Effector memory CD8-positive, alpha-beta T cell (primary cell): ENCODE results near the gene DGKI.
"Not testable (repeated sequence)": the region's sequence is repeated elsewhere in the genome, so short reads cannot be mapped to it uniquely, and the experiment has no call there.

Experiments used
- ATAC-seq: fragments of 150-1000 bp; cut with Tn5 transposase; replicated peaks from 2 replicates; pipeline ENCODE4 v1.10.0; 2021; ENCODE audit warnings: mild to moderate bottlenecking, moderate library complexity
- DNase-seq, 3 experiments: peaks; one replicate each; pipeline ENCODE4 v3.0.0; 2021
- H3K27ac Mint-ChIP-seq, 2 donors: one replicate each; pipeline ENCODE4 v1.8.0; 2022; ENCODE audit warnings: mild to moderate bottlenecking in 2 of 2, mixed read lengths in 2 of 2, moderate library complexity in 2 of 2
- H3K27me3 Mint-ChIP-seq, 2 donors: one replicate each; pipeline ENCODE4 v1.8.0; 2022; ENCODE audit warnings: mixed read lengths in 2 of 2
- H3K36me3 Mint-ChIP-seq: one replicate; pipeline ENCODE4 v1.8.0; 2022; ENCODE audit warnings: mild to moderate bottlenecking, moderate library complexity, mixed read lengths; ENCODE audit not compliant: insufficient read depth
- H3K4me1 Mint-ChIP-seq, 2 donors: one replicate each; pipeline ENCODE4 v1.8.0; 2022; ENCODE audit warnings: low read depth in 2 of 2, mixed read lengths in 2 of 2
- H3K4me3 Mint-ChIP-seq, 2 donors: one replicate each; pipeline ENCODE4 v1.8.0; 2022; ENCODE audit warnings: mild to moderate bottlenecking in 2 of 2, mixed read lengths in 2 of 2, moderate library complexity in 2 of 2
- H3K9me3 Mint-ChIP-seq, 2 donors: one replicate each; pipeline ENCODE4 v1.8.0; 2022; ENCODE audit warnings: mixed read lengths in 2 of 2

DGKI gene

DNA sequence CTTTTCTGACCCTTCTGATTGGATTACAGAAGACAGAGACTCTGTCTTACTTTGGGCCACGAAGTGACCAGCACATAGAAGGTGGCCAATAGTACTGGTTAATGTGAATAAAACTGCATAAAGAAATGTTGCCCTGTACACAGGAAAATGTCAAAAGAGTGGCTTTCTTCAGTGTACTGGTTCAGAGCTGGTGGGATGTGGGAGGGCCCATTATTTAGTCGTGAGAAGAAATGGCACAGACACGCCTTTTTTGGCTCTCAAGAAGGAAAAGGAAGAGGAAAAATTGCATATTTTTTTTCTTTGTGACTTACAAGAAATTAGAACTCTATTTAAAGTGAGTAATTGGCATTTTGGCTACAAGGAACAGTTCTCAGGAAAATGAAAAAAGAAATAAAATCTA is 129.7 kb downstream of the DGKI start:
- Mint-ChIP-seq H3K27ac (no peak overlapping the region), H3K27me3 (peaks cover 15 to 16% of the 10 kb centered on the region in 2 donors)

DNA sequence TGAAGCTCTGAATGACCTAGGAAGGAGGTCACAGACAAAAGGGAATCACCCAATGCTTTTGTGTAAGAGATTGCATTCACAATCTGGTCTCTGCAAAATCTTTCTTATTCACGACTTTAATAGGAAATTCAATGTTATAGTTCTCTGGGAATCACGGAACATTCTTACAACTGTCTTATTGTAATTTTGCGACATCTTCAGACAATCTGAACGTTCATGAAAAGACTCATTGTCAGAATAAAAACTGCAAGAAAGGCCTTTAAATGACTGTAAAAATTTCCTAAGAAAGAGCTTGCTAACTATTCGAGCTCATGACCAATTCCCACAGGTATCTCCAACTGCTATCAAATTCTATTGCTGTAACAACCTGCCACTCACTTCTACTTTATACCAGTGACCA is 130.7 kb downstream of the DGKI start:
- H3K27ac Mint-ChIP-seq, result no peak overlapping the region

More for the DNA sequence above, 129.7 kb downstream of the DGKI start:
- no peaks in the 10 kb centered on the region for H3K36me3 Mint-ChIP-seq
- DNase-seq (no peak), ATAC-seq (no peak)
- no peaks in the 10 kb centered on the region for H3K9me3 Mint-ChIP-seq
- no peaks in the 10 kb centered on the region for H3K4me1 Mint-ChIP-seq
- no peak overlapping the region for H3K4me3 Mint-ChIP-seq

DNA sequence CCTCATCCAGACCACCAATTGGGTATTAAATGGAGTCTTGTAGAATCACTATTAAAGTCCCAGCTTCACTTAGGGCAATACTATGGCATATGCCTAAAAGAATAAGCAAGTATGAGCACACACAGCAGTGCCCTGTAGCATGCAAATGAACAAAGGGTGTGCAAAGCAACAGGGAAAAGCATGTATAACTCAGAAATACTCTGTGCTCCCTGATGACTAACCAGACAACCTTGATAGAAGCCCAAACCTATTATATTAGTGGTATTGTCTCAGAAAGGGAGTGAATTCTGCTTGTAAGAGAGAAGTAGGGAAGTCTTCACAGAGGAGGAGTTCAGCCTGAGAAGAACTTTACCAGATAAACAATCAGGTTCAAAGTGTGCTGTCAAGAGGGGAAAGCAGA is 131.2 kb downstream of the DGKI start:
- Mint-ChIP-seq H3K27me3 (peaks cover 15 to 21% of the 10 kb centered on the region in 2 donors), H3K4me3 (no peak overlapping the region), H3K36me3 (no peaks in the 10 kb centered on the region), H3K9me3 (no peaks in the 10 kb centered on the region), H3K4me1 (no peaks in the 10 kb centered on the region), H3K27ac (no peak overlapping the region)
- DNase-seq, result no peak
- ATAC-seq, result no peak

More for the DNA sequence above, 130.7 kb downstream of the DGKI start:
- DNase-seq (no peak), ATAC-seq (no peak)
- peaks cover 15 to 17% of the 10 kb centered on the region in 2 donors for H3K27me3 Mint-ChIP-seq
- H3K36me3 Mint-ChIP-seq, result no peaks in the 10 kb centered on the region
- no peak overlapping the region for H3K4me3 Mint-ChIP-seq
- H3K4me1 Mint-ChIP-seq, result no peaks in the 10 kb centered on the region
- H3K9me3 Mint-ChIP-seq, result no peaks in the 10 kb centered on the region

DNA sequence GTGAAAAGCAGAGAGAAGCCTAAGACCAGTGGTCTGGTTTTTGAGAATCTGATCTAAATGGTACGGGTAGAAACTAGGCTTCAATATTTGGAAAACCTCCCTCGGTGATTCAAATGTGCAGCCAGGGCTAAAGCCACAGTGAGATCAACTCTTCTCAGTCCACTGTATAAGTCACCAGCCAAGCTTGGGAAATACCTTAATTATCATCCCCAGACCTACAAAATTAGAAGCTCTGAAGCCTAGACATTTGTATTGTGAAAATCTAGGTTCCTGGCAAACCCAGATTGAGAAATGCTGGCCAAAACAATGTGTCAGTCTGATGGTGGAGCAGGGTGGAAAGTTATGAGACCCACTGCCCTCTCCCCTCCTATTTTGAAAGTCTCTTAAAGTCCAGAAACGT is 131.7 kb downstream of the DGKI start:
- peaks cover 15 to 21% of the 10 kb centered on the region in 2 donors for H3K27me3 Mint-ChIP-seq
- H3K36me3 Mint-ChIP-seq, result no peaks in the 10 kb centered on the region
- H3K4me3 Mint-ChIP-seq, result no peak overlapping the region
- DNase-seq, result no peak
- no peak for ATAC-seq
- H3K4me1 Mint-ChIP-seq, result no peaks in the 10 kb centered on the region
- no peaks in the 10 kb centered on the region for H3K9me3 Mint-ChIP-seq
- H3K27ac Mint-ChIP-seq, result no peak overlapping the region

DNA sequence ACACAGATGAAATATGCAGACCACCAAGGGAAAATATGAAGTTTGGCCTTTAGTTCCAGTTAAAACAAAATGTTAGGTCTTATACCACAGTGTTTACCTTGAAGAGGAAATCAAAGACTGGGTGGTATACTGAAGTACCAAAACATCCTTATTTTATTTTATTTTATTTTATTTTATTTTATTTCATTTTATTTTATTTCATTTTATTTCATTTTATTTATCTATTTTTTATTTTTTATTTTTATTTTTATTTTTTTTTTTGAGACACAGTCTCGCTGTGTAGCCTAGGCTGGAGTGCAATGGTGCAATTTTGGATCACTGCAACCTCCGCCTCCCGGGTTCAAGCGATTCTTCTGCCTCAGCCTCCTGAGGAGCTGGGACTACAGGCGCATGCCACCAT is 140.4 kb downstream of the DGKI start:
- H3K4me1 Mint-ChIP-seq, H3K4me3 Mint-ChIP-seq, H3K27ac Mint-ChIP-seq, ATAC-seq, DNase-seq, H3K36me3 Mint-ChIP-seq: not testable (repeated sequence)
- Mint-ChIP-seq H3K27me3 (peaks cover 8 to 10% of the 10 kb centered on the region in 2 donors), H3K9me3 (peaks cover 0 to 15% of the 10 kb centered on the region in 2 donors)

DNA sequence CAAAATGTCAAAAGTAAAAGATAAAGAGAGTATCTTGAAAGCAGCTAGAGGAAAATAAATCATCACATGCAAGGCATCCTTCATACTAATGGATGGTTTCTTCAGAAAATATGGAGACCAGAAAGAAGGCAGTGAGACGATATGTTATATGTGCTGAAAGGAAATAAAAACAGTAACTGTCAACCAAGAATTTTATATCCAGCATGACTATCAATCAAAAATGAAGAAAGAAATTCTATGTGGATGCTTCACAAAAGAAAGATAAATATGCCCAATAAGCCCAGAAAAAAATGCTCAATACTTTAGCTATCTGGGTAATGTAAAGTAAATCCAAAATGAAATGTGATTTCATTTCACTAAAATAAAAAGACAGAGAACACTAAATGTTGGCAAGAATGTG is 142.1 kb downstream of the DGKI start:
- Mint-ChIP-seq H3K27ac (no peak overlapping the region), H3K27me3 (peaks cover 5 to 8% of the 10 kb centered on the region in 2 donors), H3K4me3 (no peak overlapping the region), H3K4me1 (no peaks in the 10 kb centered on the region), H3K9me3 (peaks cover 0 to 15% of the 10 kb centered on the region in 2 donors), H3K36me3 (peaks cover 3% of the 10 kb centered on the region)
- no peak for DNase-seq
- no peak for ATAC-seq

DNA sequence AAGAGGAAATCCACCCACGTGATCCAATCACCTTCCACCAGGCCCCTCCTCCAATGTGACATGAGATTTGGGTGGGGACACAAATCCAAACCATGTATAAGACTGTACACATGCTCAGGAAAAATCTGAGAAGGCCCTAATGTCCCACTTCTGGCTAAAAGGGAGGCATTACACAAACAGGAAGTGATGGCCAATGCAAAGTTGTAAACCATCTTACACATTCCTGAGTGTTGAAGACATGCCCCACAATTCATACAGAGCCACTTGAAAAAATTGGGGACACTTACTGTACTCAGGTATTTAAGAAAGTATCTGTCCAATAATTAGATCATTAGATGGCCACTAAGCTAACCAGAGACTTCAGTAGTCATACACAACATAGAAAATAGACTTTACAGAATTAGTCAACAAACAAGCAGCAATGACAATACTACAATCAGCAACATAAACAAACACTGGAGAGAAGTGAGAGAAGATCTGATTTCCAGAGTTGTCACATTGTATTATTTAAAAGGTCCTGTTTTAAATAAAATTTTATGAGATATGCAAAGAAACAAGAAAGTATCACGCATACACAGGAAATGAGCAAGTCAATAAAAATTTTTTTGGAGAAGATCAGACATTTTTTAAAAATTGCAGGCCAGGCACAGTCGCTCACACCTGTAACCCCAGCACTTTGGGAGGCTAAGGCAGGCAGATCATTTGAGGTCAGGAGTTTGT is 143.3 kb downstream of the DGKI start:
- Mint-ChIP-seq H3K27me3 (peaks cover 4 to 13% of the 10 kb centered on the region in 2 donors), H3K4me1 (no peaks in the 10 kb centered on the region), H3K36me3 (peaks cover 3% of the 10 kb centered on the region), H3K4me3 (no peak overlapping the region), H3K27ac (no peak overlapping the region), H3K9me3 (peaks cover 0 to 15% of the 10 kb centered on the region in 2 donors)
- DNase-seq (no peak), ATAC-seq (no peak)

DNA sequence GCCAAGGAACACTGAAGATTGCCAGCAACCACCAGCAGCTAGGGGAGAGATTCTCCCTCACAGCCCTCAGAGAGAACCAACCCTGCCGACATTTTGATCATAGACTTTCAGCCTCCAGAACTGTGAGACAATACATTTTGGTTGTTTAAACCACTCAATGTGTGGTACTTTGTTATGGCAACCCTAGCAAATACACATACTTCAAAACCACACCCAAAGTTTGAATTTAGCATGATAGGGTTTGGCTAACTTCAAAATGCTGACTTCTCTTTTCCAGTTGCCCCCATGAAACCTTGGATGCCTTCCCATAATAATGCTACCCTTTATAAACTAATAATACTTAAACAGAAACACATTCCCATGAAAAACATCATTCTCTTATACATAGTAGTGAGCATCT is 149.8 kb downstream of the DGKI start:
- peaks cover 0 to 2% of the 10 kb centered on the region in 2 donors for H3K9me3 Mint-ChIP-seq
- H3K4me1 Mint-ChIP-seq, result no peaks in the 10 kb centered on the region
- H3K27ac Mint-ChIP-seq, result no peak overlapping the region
- no peak overlapping the region for H3K4me3 Mint-ChIP-seq
- H3K27me3 Mint-ChIP-seq, result peaks cover 13 to 25% of the 10 kb centered on the region in 2 donors
- DNase-seq (no peak), ATAC-seq (no peak)
- H3K36me3 Mint-ChIP-seq, result no peaks in the 10 kb centered on the region

DNA sequence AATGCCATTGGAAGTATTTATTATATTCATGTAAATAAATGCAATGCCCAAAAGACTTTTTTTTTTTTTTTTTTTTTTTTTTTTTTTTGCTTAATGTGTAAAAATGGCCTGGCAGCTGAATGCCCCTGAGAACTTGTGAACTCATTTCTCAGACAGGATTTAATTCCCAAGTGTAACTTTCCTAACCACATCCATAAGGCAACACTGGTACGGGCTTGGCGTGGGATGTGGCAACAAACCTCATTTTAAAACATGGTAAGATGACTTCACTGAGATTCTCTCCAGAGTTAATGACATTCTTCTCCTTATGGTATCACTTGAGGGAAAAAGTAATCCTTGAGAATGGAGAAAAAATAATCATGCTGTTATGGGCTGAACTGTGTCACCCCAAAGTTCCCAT is 150.4 kb downstream of the DGKI start:
- DNase-seq, result no peak
- Mint-ChIP-seq H3K4me3 (no peak overlapping the region), H3K27ac (no peak overlapping the region), H3K4me1 (no peaks in the 10 kb centered on the region), H3K27me3 (peaks cover 13 to 25% of the 10 kb centered on the region in 2 donors), H3K9me3 (peaks cover 0 to 2% of the 10 kb centered on the region in 2 donors), H3K36me3 (no peaks in the 10 kb centered on the region)
- no peak for ATAC-seq

DNA sequence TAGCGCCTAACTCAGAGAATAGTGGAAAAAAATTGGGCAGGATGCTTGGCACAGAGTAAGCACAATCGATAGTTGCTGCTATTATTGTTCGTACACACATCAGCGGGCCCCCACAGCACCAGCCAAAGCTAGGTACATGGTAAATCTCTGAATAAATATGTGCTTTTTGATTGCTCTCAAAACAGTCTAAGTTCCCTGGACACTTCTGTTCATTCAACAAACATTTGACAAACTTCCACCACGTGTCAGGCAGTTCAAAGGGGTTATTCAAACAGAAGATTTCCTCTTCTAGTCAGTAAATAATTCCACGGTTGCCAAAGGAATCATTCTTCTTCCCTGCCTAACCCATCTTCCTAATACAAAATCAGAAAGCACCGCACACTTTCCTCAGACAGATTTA is 150.8 kb downstream of the DGKI start:
- Mint-ChIP-seq H3K27ac (no peak overlapping the region), H3K36me3 (no peaks in the 10 kb centered on the region), H3K4me1 (no peaks in the 10 kb centered on the region), H3K4me3 (no peak overlapping the region), H3K9me3 (peaks cover 0 to 2% of the 10 kb centered on the region in 2 donors), H3K27me3 (peaks cover 13 to 25% of the 10 kb centered on the region in 2 donors)
- no peak for ATAC-seq
- no peak for DNase-seq

DNA sequence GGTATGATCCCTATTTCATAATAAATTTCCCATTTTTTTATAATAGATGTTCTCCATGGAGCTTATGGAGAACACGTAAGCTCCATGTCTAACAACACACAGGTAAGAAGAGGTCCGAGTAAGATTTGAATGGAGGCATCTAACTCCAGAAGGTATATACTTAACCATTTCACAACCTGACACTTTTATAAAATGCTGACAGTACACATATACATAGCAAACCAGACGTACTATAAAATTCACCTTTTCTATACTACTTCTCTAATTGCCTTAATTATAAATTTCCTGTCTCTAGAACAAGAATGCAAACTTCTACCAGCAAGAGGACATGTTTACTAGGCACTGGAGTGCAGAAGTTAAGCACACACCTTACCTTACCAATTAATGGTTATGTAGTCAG is 151.3 kb downstream of the DGKI start:
- Mint-ChIP-seq H3K36me3 (no peaks in the 10 kb centered on the region), H3K4me3 (no peak overlapping the region), H3K27ac (no peak overlapping the region), H3K4me1 (no peaks in the 10 kb centered on the region), H3K27me3 (peaks cover 13 to 25% of the 10 kb centered on the region in 2 donors), H3K9me3 (peaks cover 0 to 2% of the 10 kb centered on the region in 2 donors)
- ATAC-seq, result no peak
- no peak for DNase-seq

DNA sequence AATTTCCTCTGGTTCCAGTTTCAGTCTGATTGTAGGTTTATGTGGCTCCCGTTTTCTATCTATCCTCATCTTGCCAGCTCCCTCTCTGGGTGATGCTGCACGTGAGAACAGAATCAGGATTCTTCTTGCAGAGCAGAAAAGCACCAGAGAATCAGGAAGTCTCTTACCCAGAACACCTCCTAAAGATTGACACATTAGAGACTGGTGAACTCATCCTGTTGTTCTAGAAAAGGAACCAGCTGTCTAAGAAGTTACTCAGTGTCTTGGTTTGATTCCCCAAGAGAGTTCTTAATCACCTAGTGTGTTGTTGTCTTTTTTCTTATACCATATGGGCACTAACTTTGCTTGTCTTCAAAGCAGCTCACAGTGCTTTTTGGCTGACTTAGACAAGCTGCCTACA is 152.4 kb downstream of the DGKI start:
- Mint-ChIP-seq H3K36me3 (no peaks in the 10 kb centered on the region), H3K9me3 (peaks cover 0 to 2% of the 10 kb centered on the region in 2 donors), H3K4me3 (no peak overlapping the region), H3K27me3 (peaks cover 13 to 25% of the 10 kb centered on the region in 2 donors), H3K4me1 (no peaks in the 10 kb centered on the region), H3K27ac (no peak overlapping the region)
- DNase-seq (no peak), ATAC-seq (no peak)

DNA sequence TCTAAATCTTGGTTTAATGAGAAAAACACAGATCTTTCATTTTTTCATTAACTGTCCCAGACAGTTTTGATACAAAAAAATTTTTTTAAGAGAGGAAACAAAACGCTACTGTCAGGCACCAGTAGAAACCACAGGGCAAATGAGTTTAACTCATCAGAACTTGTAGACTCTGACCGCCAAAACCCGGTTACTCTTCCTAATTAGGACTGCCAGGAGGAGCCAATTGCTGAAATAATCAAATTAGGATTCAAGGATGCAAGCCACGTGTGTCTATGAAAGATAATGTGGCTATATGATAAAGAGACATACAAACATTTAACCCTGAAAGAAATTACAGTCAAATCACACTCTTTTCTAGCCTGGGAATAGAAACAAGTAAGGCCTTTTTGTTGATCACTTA is 154.4 kb downstream of the DGKI start:
- no peak overlapping the region for H3K27ac Mint-ChIP-seq
- no peaks in the 10 kb centered on the region for H3K4me1 Mint-ChIP-seq
- H3K27me3 Mint-ChIP-seq, result peaks cover 5 to 17% of the 10 kb centered on the region in 2 donors
- DNase-seq (no peak), ATAC-seq (no peak)
- no peaks in the 10 kb centered on the region for H3K9me3 Mint-ChIP-seq
- no peak overlapping the region for H3K4me3 Mint-ChIP-seq
- no peaks in the 10 kb centered on the region for H3K36me3 Mint-ChIP-seq

DNA sequence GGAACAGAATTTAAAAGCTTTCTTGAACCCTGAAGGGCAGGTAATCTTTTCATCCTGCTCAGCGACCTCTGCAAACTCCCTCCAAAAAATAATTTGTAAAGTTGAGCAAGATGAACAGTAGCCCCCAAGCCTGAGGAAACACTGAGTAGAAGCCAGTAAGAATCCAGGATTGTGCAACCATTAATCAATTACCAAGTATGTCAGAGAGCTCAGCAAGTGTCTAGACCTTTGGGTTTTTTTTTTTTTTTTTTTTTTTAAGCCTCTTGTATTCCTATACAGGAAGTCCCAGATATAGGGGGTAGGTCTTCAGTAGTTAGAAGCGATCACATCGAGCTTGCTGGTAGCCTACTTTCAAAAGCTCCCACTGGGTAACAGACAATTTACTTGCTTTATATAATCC is 155.2 kb downstream of the DGKI start:
- DNase-seq (no peak), ATAC-seq (no peak)
- Mint-ChIP-seq H3K36me3 (no peaks in the 10 kb centered on the region), H3K27ac (no peak overlapping the region), H3K4me3 (no peak overlapping the region), H3K9me3 (no peaks in the 10 kb centered on the region), H3K4me1 (no peaks in the 10 kb centered on the region), H3K27me3 (peaks cover 5 to 9% of the 10 kb centered on the region in 2 donors)
